Retinal pigment epithelial cell (primary cell): ENCODE results near the gene DOCK7.

Experiments
- DNase-seq: peaks from one replicate; pipeline ENCODE4 v3.0.0-alpha.2; 2010; ENCODE audit warnings: low read depth
- H3K4me3 ChIP-seq: 2 replicates; pipeline ENCODE4 v1.5.1; 2011; ENCODE audit warnings: mild to moderate bottlenecking, low read length, control low read depth, moderate library complexity
- CTCF ChIP-seq: conservative IDR thresholded peaks from 2 replicates; pipeline ENCODE4 v1.5.1; 2011; ENCODE audit warnings: low read depth, low read length, control low read depth, inconsistent platforms

DOCK7 gene

GRCh38 chr1:62593825-62594394 lies 94.3 kb downstream of the DOCK7 start:
- H3K4me3 ChIP-seq, result no peak overlapping the region
- TF ChIP-seq CTCF, result no peak
- no peak for DNase-seq

- no peak for DNase-seq
- TF ChIP-seq CTCF, result no peak
- H3K4me3 ChIP-seq, result no peak overlapping the region
Measured at GRCh38 chr1:62590970-62591368, 97.2 kb downstream of the DOCK7 start.

GRCh38 chr1:62590255-62590969 lies 97.8 kb downstream of the DOCK7 start:
- no peak overlapping the region for H3K4me3 ChIP-seq
- no peak for DNase-seq
- TF ChIP-seq CTCF, result no peak

GRCh38 chr1:62589321-62589720 lies 98.9 kb downstream of the DOCK7 start:
- H3K4me3 ChIP-seq, result no peak overlapping the region
- no peak for TF ChIP-seq CTCF
- no peak for DNase-seq

GRCh38 chr1:62588000-62588399 lies 100.2 kb downstream of the DOCK7 start:
- no peak for DNase-seq
- TF ChIP-seq CTCF, result no peak

GRCh38 chr1:62585469-62586155 lies 102.6 kb downstream of the DOCK7 start:
- no peak for DNase-seq
- H3K4me3 ChIP-seq, result no peak overlapping the region
- no peak for TF ChIP-seq CTCF

More at GRCh38 chr1:62588000-62588399, 100.2 kb downstream of the DOCK7 start:
- no peak overlapping the region for H3K4me3 ChIP-seq
